K562 (cell line): ENCODE measurements around the gene CLCNKB. TPM values are rescaled to one million over a fixed set of nuclear protein-coding genes. Genes with fewer than 3 reads are reported as not detected.

ENCODE experiments used
- ARHGAP35 ChIP-seq: fragments of 450-650 bp; IDR thresholded peaks from 2 replicates; pipeline ENCODE4 v1.6.1; 2018; ENCODE audit not compliant: partially characterized antibody
- CBX3 ChIP-seq, 2 experiments: IDR thresholded peaks; 1 replicate in 1 of 2; 2 replicates in 1 of 2; pipeline ENCODE4 v1.6.1; 2012; ENCODE audit warnings: inconsistent platforms in 2 of 2, low read length in 2 of 2, borderline replicate concordance in 1 of 2, control low read depth in 1 of 2
- CBX8 ChIP-seq: fragments of 200-600 bp; sonication (generic); IDR thresholded peaks from 2 replicates; pipeline ENCODE4 v1.6.1; 2012; ENCODE audit warnings: borderline replicate concordance, mixed run types, low read depth, mild to moderate bottlenecking, moderate library complexity, mixed read lengths, low read length, control low read depth, inconsistent platforms; ENCODE audit not compliant: poor library complexity, severe bottlenecking; ENCODE audit errors: extremely low read depth
- CHD7 ChIP-seq: fragments of 200-600 bp; sonication (generic); IDR thresholded peaks from one replicate; pipeline ENCODE4 v1.6.1; 2012; ENCODE audit warnings: mild to moderate bottlenecking, low read depth, low read length, inconsistent platforms
- ERF ChIP-seq: fragments of 450-650 bp; formaldehyde crosslinking; IDR thresholded peaks from 2 replicates; pipeline ENCODE4 v1.4.0; 2020; ENCODE audit warnings: mild to moderate bottlenecking, mixed read lengths
- SUPT5H ChIP-seq: fragments of 450-650 bp; IDR thresholded peaks from 2 replicates; pipeline ENCODE4 v1.6.1; 2016
- ZNF76 ChIP-seq: fragments of 250-450 bp; sonication (Bioruptor Pico); IDR thresholded peaks from 2 replicates; pipeline ENCODE4 v1.4.0; 2020; ENCODE audit warnings: mild to moderate bottlenecking, moderate library complexity, borderline replicate concordance
- polyA plus RNA-seq, 8 experiments: library from polyadenylated mRNA; depleted of rRNA in 4 of 8; stranded (reverse) in 5 of 8; unstranded in 3 of 8; fragments of >200 nt; fragmentation: Nextera tagmentation in 2 of 8; fragmentation: Illumina TruSeq in 1 of 8; extraction: Ambion mirVana in 2 of 8; extraction: Trizol in 1 of 8; gene quantifications; 2 replicates each; pipeline versions ENCODE4 v1.2.1 to v1.2.3, GENCODE V29; 2011 to 2014; ENCODE audit warnings: inconsistent platforms in 1 of 8, missing spikeins in 1 of 8
- total RNA-seq, 7 experiments: library from RNA; depleted of rRNA in 6 of 7; stranded (reverse); fragments of >200 nt in 6 of 7; fragmentation: Illumina TruSeq in 2 of 7; extraction: Trizol in 2 of 7; gene quantifications; 2 replicates each; pipeline versions ENCODE4 v1.2.1 to v1.2.3, GENCODE V29; 2011 to 2021; ENCODE audit warnings: low replicate concordance in 1 of 7

CLCNKB gene
- total and polyA plus RNA-seq, 9 of the 15 experiments (the other 6 are each of a cell fraction or from before 2014, with no cell fraction given), result 0.08 to 1.7 (median 0.64) TPM

- TF ChIP-seq ARHGAP35 (peak; percentile 36), ERF (CRISPR knock-in tag) (no peak), CBX8 (no peak), CHD7 (no peak), CBX3 (IDR thresholded peaks at IDR 0.05; ENCODE audit: borderline replicate concordance in 1 of 2, low read length in 2 of 2) (no peak), SUPT5H (no peak), ZNF76 (CRISPR knock-in tag) (no peak)
Observed at GRCh38 chr1:16092923-16093511, 49.4 kb downstream of the CLCNKB start (continued).
